ENCODE measurements around the gene NIP7. TPM values are rescaled to one million over a fixed set of nuclear protein-coding genes. Genes with fewer than 3 reads are reported as not detected.

NIP7 gene
- total and polyA plus RNA-seq, 9 of the 15 experiments (the other 6 are each of a cell fraction or from before 2014, with no cell fraction given): 28.9 to 85.5 (median 72.5) TPM

DNA sequence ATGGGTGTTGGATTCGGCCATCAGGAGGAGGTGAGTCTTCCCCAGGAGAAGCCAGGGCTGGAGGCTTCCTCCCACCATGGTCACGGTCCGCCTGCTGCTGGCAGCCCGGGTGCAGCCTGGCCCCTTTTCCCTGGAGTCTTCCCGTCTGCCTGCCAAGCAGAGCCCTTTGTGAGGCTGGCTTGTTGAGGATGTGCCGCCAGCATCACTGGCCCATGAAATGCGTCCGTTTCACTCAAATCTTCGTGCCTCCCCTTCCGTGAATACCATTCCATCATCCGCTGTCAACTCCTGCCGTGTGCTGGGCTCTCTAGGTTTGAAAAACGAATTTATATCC is 18.9 kb upstream of the NIP7 start:
- Histone ChIP-seq H3K9me3 (replicated peaks; ENCODE audit: control insufficient read depth, insufficient read depth, low read depth, low read length) (no peaks in the 10 kb centered on the region), H3K9me1 (ENCODE audit: control insufficient read depth, insufficient read depth, low read length) (no peaks in the 10 kb centered on the region), H3K4me2 (ENCODE audit: insufficient read depth, low read length) (no peak overlapping the region), H3K36me3 (ENCODE audit: control insufficient read depth, insufficient read depth, low read length) (peaks cover 93% of the 10 kb centered on the region), H3K4me3 (no peak overlapping the region), H4K20me1 (replicated peaks; ENCODE audit: control insufficient read depth, insufficient read depth, low read length) (peaks cover 17% of the 10 kb centered on the region; the same call in 1 of the 2 replicates), H3K4me1 (replicated peaks in 1 of 2; ENCODE audit: control insufficient read depth in 2 of 2, insufficient read depth in 2 of 2, low read length in 2 of 2) (peaks cover 2 to 34% of the 10 kb centered on the region in 2 experiments; a peak in 4 of 5 replicates), H3K27ac (ENCODE audit: extremely low read depth, low read depth, low read length) (no peak overlapping the region), H3K79me2 (ENCODE audit: control insufficient read depth, insufficient read depth, low read length) (peaks cover 42% of the 10 kb centered on the region), H3K27me3 (ENCODE audit: control insufficient read depth in 2 of 2, insufficient read depth in 2 of 2, low read length in 2 of 2) (no peaks in the 10 kb centered on the region), H3K9ac (ENCODE audit: insufficient read depth in 1 of 2, low read depth in 2 of 2, low read length in 2 of 2) (no peak overlapping the region; a peak in 1 of 4 replicates), H2AFZ (ENCODE audit: low read depth, low read length) (no peak overlapping the region)
- FAIRE-seq: no peak
- ATAC-seq: no peak
- 93% methylated on average over 13 of the region's 13 CpGs for WGBS (ENCODE audit: insufficient coverage, low coverage, missing lambda C conversion rate)
- CTCF ChIA-PET (ENCODE audit: low intra/inter-chr PET ratio): no interaction called here
- no TSS peak for BruUV-seq (replicated peaks)
- no peak for DNase-seq (ENCODE audit: extremely low read depth in 1 of 4, low spot score in 3 of 4)
- intact Hi-C loops (cut with micrococcal nuclease) (no loop called here), in situ Hi-C loops (cut with MboI) (no loop called here)
- no peak for TF ChIP-seq ZZZ3 (IDR thresholded peaks at IDR 0.05)
- TF ChIP-seq RBM22 (IDR thresholded peaks at IDR 0.05; ENCODE audit: low read depth, low read length, poor library complexity, severe bottlenecking): peak; percentile 32
- POLR2A ChIA-PET: no interaction called here

- Histone ChIP-seq H3K79me2 (ENCODE audit: control insufficient read depth, insufficient read depth, low read length) (peaks cover 46% of the 10 kb centered on the region), H3K27me3 (ENCODE audit: control insufficient read depth in 2 of 2, insufficient read depth in 2 of 2, low read length in 2 of 2) (no peaks in the 10 kb centered on the region)
Measured at GRCh38 chr16:69321080-69321479, 18.5 kb upstream of the NIP7 start.

More at GRCh38 chr16:69321080-69321479, 18.5 kb upstream of the NIP7 start:
- H3K9me3 ChIP-seq (replicated peaks; ENCODE audit: control insufficient read depth, insufficient read depth, low read depth, low read length): no peaks in the 10 kb centered on the region
- BruUV-seq (replicated peaks): no TSS peak
- no peak overlapping the region; a peak in 1 of 4 replicates for H3K9ac ChIP-seq (ENCODE audit: insufficient read depth in 1 of 2, low read depth in 2 of 2, low read length in 2 of 2)
- 96% methylated on average over 20 of the region's 22 CpGs for WGBS (ENCODE audit: insufficient coverage, low coverage, missing lambda C conversion rate)
- peaks cover 93% of the 10 kb centered on the region for H3K36me3 ChIP-seq (ENCODE audit: control insufficient read depth, insufficient read depth, low read length)
- no peaks in the 10 kb centered on the region for H3K9me1 ChIP-seq (ENCODE audit: control insufficient read depth, insufficient read depth, low read length)
- no peak overlapping the region for H3K27ac ChIP-seq (ENCODE audit: extremely low read depth, low read depth, low read length)
- ChIA-PET CTCF (ENCODE audit: low intra/inter-chr PET ratio) (no interaction called here), POLR2A (no interaction called here)
- H3K4me2 ChIP-seq (ENCODE audit: insufficient read depth, low read length): no peak overlapping the region
- DNase-seq (ENCODE audit: extremely low read depth in 1 of 4, low spot score in 3 of 4): no peak
- no peak overlapping the region for H3K4me3 ChIP-seq
- peaks cover 21% of the 10 kb centered on the region; the same call in 1 of the 2 replicates for H4K20me1 ChIP-seq (replicated peaks; ENCODE audit: control insufficient read depth, insufficient read depth, low read length)
- no peak for FAIRE-seq
- in situ Hi-C loops (cut with MboI): no loop called here
- H3K4me1 ChIP-seq (replicated peaks in 1 of 2; ENCODE audit: control insufficient read depth in 2 of 2, insufficient read depth in 2 of 2, low read length in 2 of 2): peaks cover 3 to 35% of the 10 kb centered on the region in 2 experiments; a peak in 4 of 5 replicates
- intact Hi-C loops (cut with micrococcal nuclease): no loop called here
- ATAC-seq: no peak
- TF ChIP-seq POLR2G (IDR thresholded peaks at IDR 0.05; ENCODE audit: low read depth, low read length): peak; percentile 36; the same call in 1 of the 2 replicates
- no peak for TF ChIP-seq TRIM28 (IDR thresholded peaks at IDR 0.05)
- no peak overlapping the region for H2AFZ ChIP-seq (ENCODE audit: low read depth, low read length)

Data from K562 (cell line).